Skeletal muscle satellite cell (primary cell): ENCODE data around the gene PIK3C2G.
"Not testable (repeated sequence)": the region's sequence is repeated elsewhere in the genome, so short reads cannot be mapped to it uniquely, and the experiment has no call there.

Experiments
- H3K27me3 ChIP-seq: 2 replicates; pipeline ENCODE4 v1.7.0; 2013; ENCODE audit warnings: low read length; ENCODE audit not compliant: control insufficient read depth, insufficient read depth
- H3K36me3 ChIP-seq: 2 replicates; pipeline ENCODE4 v1.7.0; 2013; ENCODE audit warnings: mild to moderate bottlenecking, control low read depth, low read length; ENCODE audit not compliant: insufficient read depth
- H3K4me1 ChIP-seq: 2 replicates; pipeline ENCODE4 v1.7.0; 2013; ENCODE audit warnings: low read length; ENCODE audit not compliant: control insufficient read depth, insufficient read depth
- H3K4me2 ChIP-seq: 2 replicates; pipeline ENCODE4 v1.7.0; 2013; ENCODE audit warnings: mild to moderate bottlenecking, low read length
- H3K4me3 ChIP-seq: 2 replicates; pipeline ENCODE4 v1.7.0; 2013; ENCODE audit warnings: low read length
- H3K9ac ChIP-seq: 2 replicates; pipeline ENCODE4 v1.7.0; 2013; ENCODE audit warnings: mild to moderate bottlenecking, low read depth, low read length, moderate library complexity
- H3K9me3 ChIP-seq: replicated peaks from 2 replicates; pipeline ENCODE4 v1.7.0; 2013; ENCODE audit warnings: mild to moderate bottlenecking, control low read depth, low read length

Gene PIK3C2G

DNA sequence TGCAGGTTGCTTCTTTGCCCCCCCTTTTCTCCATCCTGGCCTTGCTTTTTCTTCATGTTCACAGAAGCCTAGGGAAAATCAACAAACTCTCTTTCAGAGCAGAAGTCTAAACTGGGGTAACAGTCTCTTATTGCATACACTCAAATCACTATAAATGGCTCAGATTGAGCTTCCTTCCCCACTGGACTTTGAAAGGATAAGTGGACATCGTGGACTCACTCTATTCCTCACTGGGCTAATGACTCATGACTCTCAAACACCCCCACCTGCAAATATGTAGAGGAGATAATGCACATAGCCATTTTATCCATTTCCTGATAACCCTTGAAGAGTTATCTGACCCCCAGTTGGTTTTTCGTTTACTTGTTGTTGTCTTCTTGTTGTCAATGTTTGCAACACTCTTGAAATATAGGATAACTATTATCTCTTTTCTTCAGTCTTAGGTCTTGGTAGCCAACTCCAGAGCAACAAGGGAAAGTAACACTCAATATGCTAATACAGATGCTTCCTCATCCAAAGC lies 221.3 kb downstream of the PIK3C2G start:
- H3K27me3 ChIP-seq = no peaks in the 10 kb centered on the region
- H3K36me3 ChIP-seq = no peaks in the 10 kb centered on the region
- H3K9ac ChIP-seq = no peak overlapping the region
- no peaks in the 10 kb centered on the region for H3K9me3 ChIP-seq
- H3K4me1 ChIP-seq = no peaks in the 10 kb centered on the region
- H3K4me2 ChIP-seq = no peak overlapping the region
- H3K4me3 ChIP-seq = no peak overlapping the region

DNA sequence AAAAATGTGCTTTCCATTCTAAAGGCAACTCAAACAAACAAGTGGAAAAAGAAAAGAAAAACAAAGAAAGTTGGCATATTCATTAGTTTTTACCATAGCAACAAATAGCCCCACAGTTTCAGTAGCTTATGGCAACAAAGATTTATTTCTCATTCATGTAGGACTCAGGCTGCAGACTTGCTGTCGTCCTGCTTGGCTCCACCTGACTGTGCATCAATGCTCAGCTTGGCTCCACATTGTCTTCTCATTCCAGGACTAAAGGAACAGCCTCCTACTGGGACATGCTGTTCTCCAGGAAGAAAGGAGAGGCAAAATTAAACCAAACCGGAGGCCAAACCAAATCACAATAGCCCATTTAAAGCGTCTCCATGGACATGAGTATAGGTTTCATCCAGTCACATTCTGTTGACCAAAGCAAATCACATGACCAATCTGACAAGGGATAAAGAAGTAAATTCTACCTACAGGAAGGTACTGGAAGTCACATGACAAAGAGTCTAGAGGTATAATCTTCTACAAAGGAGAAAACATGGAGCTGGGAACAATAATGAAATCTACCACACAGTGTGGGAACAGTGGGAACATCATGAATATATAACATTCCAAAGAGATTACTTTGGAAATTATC lies 222.5 kb downstream of the PIK3C2G start:
- Histone ChIP-seq H3K9ac (no peak overlapping the region), H3K27me3 (no peaks in the 10 kb centered on the region), H3K4me2 (no peak overlapping the region), H3K4me3 (no peak overlapping the region), H3K4me1 (no peaks in the 10 kb centered on the region), H3K9me3 (no peaks in the 10 kb centered on the region), H3K36me3 (no peaks in the 10 kb centered on the region)

GRCh38 chr12:18486036-18486435 lies 224.7 kb downstream of the PIK3C2G start:
- H3K36me3 ChIP-seq = no peaks in the 10 kb centered on the region
- no peak overlapping the region for H3K4me2 ChIP-seq
- H3K27me3 ChIP-seq = no peaks in the 10 kb centered on the region
- no peaks in the 10 kb centered on the region for H3K9me3 ChIP-seq
- no peak overlapping the region for H3K9ac ChIP-seq
- no peaks in the 10 kb centered on the region for H3K4me1 ChIP-seq
- H3K4me3 ChIP-seq = no peak overlapping the region

DNA sequence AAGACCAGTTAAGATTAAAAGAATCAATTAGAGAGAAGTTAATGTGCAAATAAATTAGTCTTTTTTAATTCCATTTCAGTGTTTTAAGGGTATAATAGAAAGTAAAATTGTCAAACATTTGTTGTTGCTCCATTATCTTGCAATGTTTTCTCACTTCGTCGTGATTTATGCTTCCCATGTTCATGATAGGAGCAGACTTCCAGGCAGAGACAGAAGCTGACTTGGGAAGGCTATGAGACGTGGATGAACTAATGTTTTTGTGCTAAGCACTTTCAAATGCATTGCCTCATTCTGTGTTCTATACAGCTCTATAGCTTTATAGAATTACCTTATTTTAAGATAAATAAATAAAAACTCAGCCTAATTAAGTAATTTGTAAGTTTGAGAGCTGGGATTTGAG lies 226.2 kb downstream of the PIK3C2G start:
- Histone ChIP-seq H3K27me3 (no peaks in the 10 kb centered on the region), H3K4me1 (peaks cover under 1% of the 10 kb centered on the region), H3K4me2 (no peak overlapping the region), H3K9ac (no peak overlapping the region), H3K36me3 (no peaks in the 10 kb centered on the region), H3K4me3 (no peak overlapping the region), H3K9me3 (no peaks in the 10 kb centered on the region)

DNA sequence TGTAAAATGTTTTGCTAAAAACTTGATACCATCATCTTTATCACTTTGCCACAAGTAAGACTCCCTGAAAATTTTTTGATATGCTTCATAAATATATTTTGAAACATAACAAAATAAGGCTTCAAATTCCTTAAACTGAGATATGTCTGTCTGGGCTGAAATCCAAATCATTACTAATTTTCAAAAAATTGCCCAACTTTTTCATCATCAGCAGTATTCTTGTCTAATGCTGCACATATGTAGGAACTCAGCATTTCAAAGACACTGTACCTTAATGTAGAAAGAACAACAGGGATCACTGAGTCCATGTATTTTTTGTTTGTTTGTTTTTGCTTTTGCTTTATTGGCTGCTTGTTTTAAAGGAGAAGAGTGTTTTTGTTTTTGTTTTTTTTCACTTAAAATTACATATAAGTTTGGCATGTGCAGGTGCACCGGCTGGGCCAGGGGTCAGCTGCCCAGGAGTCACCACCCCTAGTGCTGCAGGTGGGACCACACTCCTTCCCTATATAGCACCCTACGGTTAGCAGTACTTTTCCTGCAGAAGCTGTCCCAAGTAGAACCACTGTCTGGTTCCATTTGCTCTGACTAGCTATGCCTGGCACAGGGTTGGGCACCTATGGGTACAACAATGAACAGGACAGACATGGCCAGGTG lies 231.2 kb downstream of the PIK3C2G start:
- H3K4me2 ChIP-seq = peak overlapping the region; percentile 2
- no peaks in the 10 kb centered on the region for H3K36me3 ChIP-seq
- H3K4me1 ChIP-seq = peaks cover 5% of the 10 kb centered on the region
- H3K4me3 ChIP-seq = no peak overlapping the region
- H3K27me3 ChIP-seq = no peaks in the 10 kb centered on the region
- no peaks in the 10 kb centered on the region for H3K9me3 ChIP-seq
- no peak overlapping the region for H3K9ac ChIP-seq

GRCh38 chr12:18496156-18496555 lies 234.8 kb downstream of the PIK3C2G start:
- Histone ChIP-seq H3K4me2 (no peak overlapping the region), H3K9ac (no peak overlapping the region), H3K27me3 (no peaks in the 10 kb centered on the region), H3K4me1 (peaks cover 5% of the 10 kb centered on the region), H3K9me3 (no peaks in the 10 kb centered on the region), H3K4me3 (no peak overlapping the region), H3K36me3 (no peaks in the 10 kb centered on the region)

DNA sequence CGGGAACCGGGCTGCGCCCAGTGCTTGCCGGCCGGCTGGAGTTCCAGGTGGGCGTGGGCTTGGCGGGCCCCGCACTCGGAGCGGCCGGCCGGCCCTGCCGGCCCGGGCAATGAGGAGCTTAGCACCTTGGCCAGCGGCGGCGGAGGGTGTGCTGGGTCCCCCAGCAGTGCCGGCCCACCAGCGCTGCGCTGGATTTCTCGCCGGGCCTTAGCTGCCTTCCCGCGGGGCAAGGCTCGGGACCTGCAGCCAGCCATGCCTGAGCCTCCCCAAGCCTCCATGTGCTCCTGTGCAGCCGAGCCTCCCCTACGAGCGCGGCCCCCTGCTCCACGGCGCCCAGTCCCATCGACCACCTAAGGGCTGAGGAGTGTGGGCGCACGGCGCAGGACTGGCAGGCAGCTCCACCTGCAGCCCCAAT lies 238.8 kb downstream of the PIK3C2G start:
- H3K27me3 ChIP-seq, H3K9ac ChIP-seq, H3K36me3 ChIP-seq, H3K4me3 ChIP-seq, H3K4me1 ChIP-seq, H3K4me2 ChIP-seq, H3K9me3 ChIP-seq: not testable (repeated sequence)

- H3K27me3 ChIP-seq, H3K9ac ChIP-seq, H3K4me3 ChIP-seq, H3K4me1 ChIP-seq, H3K36me3 ChIP-seq, H3K4me2 ChIP-seq, H3K9me3 ChIP-seq: not testable (repeated sequence)
Observed at GRCh38 chr12:18500736-18501135, 239.4 kb downstream of the PIK3C2G start.

- Histone ChIP-seq H3K4me2 (no peak overlapping the region), H3K36me3 (no peaks in the 10 kb centered on the region), H3K4me3 (no peak overlapping the region), H3K9ac (no peak overlapping the region), H3K27me3 (no peaks in the 10 kb centered on the region), H3K4me1 (no peaks in the 10 kb centered on the region), H3K9me3 (no peaks in the 10 kb centered on the region)
Observed at GRCh38 chr12:18502422-18502968, 241.2 kb downstream of the PIK3C2G start.

- H3K9me3 ChIP-seq = no peaks in the 10 kb centered on the region
- no peak overlapping the region for H3K9ac ChIP-seq
- no peaks in the 10 kb centered on the region for H3K27me3 ChIP-seq
- no peaks in the 10 kb centered on the region for H3K4me1 ChIP-seq
- no peak overlapping the region for H3K4me3 ChIP-seq
- no peak overlapping the region for H3K4me2 ChIP-seq
- H3K36me3 ChIP-seq = no peaks in the 10 kb centered on the region
Observed at GRCh38 chr12:18521461-18521860, 260.1 kb downstream of the PIK3C2G start.

- H3K4me2 ChIP-seq = no peak overlapping the region
- H3K9me3 ChIP-seq = no peaks in the 10 kb centered on the region
- no peaks in the 10 kb centered on the region for H3K4me1 ChIP-seq
- no peaks in the 10 kb centered on the region for H3K36me3 ChIP-seq
- H3K27me3 ChIP-seq = no peaks in the 10 kb centered on the region
- H3K9ac ChIP-seq = no peak overlapping the region
- no peak overlapping the region for H3K4me3 ChIP-seq
Observed at GRCh38 chr12:18522806-18523205, 261.5 kb downstream of the PIK3C2G start.

GRCh38 chr12:18542497-18542896 lies 281.2 kb downstream of the PIK3C2G start:
- H3K4me2 ChIP-seq, H3K4me1 ChIP-seq, H3K9ac ChIP-seq, H3K4me3 ChIP-seq, H3K27me3 ChIP-seq, H3K36me3 ChIP-seq, H3K9me3 ChIP-seq: not testable (repeated sequence)
